Endothelial cell of umbilical vein (primary cell): ENCODE results near the gene PSMB8. TPM values are rescaled to one million over a fixed set of nuclear protein-coding genes. Genes with fewer than 3 reads are reported as not detected.

Experiments
- BruUV-seq: library from RNA; stranded (reverse); fragments of 400-500 nt; replicated peaks from 2 replicates; lab custom pipeline; 2021; lab: Mats Ljungman, UMichigan
- CTCF ChIA-PET: fragments of 300-600, 350-600 bp; sonication (Branson Sonifier 250); formaldehyde crosslinking; loops from one replicate; lab custom pipeline; 2021; ENCODE audit warnings: antibody characterized with exemption, inconsistent platforms; lab: Charles Lee
- POLR2A ChIA-PET: fragments of 300-600, 350-600 bp; sonication (Branson Sonifier 250); formaldehyde crosslinking; loops from one replicate; lab custom pipeline; 2021; ENCODE audit warnings: antibody characterized with exemption, inconsistent platforms; lab: Charles Lee
- DNase-seq: peaks from one replicate; pipeline ENCODE4 v3.0.0-alpha.2; 2011; ENCODE audit warnings: low read depth, low spot score
- FAIRE-seq: peaks from 2 replicates; lab custom pipeline; 2011; peaks lifted over from hg19 to GRCh38; lab: Jason Lieb, UNC
- H2AFZ ChIP-seq: 2 replicates; pipeline ENCODE4 v1.6.0; 2012; ENCODE audit warnings: low read depth, low read length, control low read depth, inconsistent platforms
- H3K27ac ChIP-seq: 2 replicates; pipeline ENCODE4 v1.5.1; 2011; ENCODE audit warnings: low read depth, mild to moderate bottlenecking, control low read depth, low read length, moderate library complexity; ENCODE audit not compliant: insufficient read depth
- H3K27me3 ChIP-seq, 2 experiments: 2 replicates each; pipeline versions ENCODE4 v1.6.0 to v1.6.1; 2011; ENCODE audit warnings: low read length in 2 of 2, mixed read lengths in 1 of 2; ENCODE audit not compliant: control insufficient read depth in 2 of 2, insufficient read depth in 2 of 2
- H3K36me3 ChIP-seq, 2 experiments: 2 replicates in 1 of 2; 3 replicates in 1 of 2; pipeline ENCODE4 v1.5.1; 2011; ENCODE audit warnings: low read length in 2 of 2, mild to moderate bottlenecking in 1 of 2, moderate library complexity in 1 of 2; ENCODE audit not compliant: control insufficient read depth in 2 of 2, insufficient read depth in 2 of 2; ENCODE audit errors: extremely low read depth in 1 of 2
- H3K4me1 ChIP-seq: 3 replicates; pipeline ENCODE4 v1.5.1; 2011; ENCODE audit warnings: mild to moderate bottlenecking, low read length; ENCODE audit not compliant: control insufficient read depth, insufficient read depth; ENCODE audit errors: extremely low read depth
- H3K4me2 ChIP-seq: 2 replicates; pipeline ENCODE4 v1.6.1; 2011; ENCODE audit warnings: low read length, control low read depth, mixed read lengths; ENCODE audit not compliant: insufficient read depth
- H3K4me3 ChIP-seq, 3 experiments: fragments of 200-600 bp in 1 of 3; sonication (generic), shearing (Covaris generic) in 1 of 3; replicated peaks in 1 of 3; 2 replicates each; pipeline ENCODE4 v1.5.1; 2011 to 2016; ENCODE audit warnings: control low read depth in 3 of 3, low read length in 3 of 3, mild to moderate bottlenecking in 2 of 3, inconsistent platforms in 1 of 3, low read depth in 1 of 3, moderate library complexity in 1 of 3; ENCODE audit not compliant: insufficient read depth in 1 of 3
- H3K79me2 ChIP-seq: 2 replicates; pipeline ENCODE4 v1.6.0; 2012; ENCODE audit warnings: low read length, inconsistent platforms; ENCODE audit not compliant: control insufficient read depth, insufficient read depth
- H3K9ac ChIP-seq: replicated peaks from 2 replicates; pipeline ENCODE3; 2011; ENCODE audit warnings: low read length, control low read depth; ENCODE audit not compliant: insufficient read depth; ENCODE audit errors: extremely low read depth
- H3K9me1 ChIP-seq: replicated peaks from 3 replicates; pipeline ENCODE4 v1.6.0; 2011; ENCODE audit warnings: mild to moderate bottlenecking, low read length; ENCODE audit not compliant: control insufficient read depth, insufficient read depth; ENCODE audit errors: extremely low read depth
- H3K9me3 ChIP-seq: replicated peaks from 2 replicates; pipeline ENCODE4 v1.5.1; 2012; ENCODE audit warnings: low read length, inconsistent platforms; ENCODE audit not compliant: control insufficient read depth, insufficient read depth
- H4K20me1 ChIP-seq: replicated peaks from 2 replicates; pipeline ENCODE3; 2011; ENCODE audit warnings: mild to moderate bottlenecking, low read length; ENCODE audit not compliant: control insufficient read depth, insufficient read depth; ENCODE audit errors: extremely low read depth
- EZH2 ChIP-seq: IDR thresholded peaks from 2 replicates; pipeline ENCODE4 v1.6.1; 2012; ENCODE audit warnings: borderline replicate concordance, low read depth, mild to moderate bottlenecking, moderate library complexity, low read length, inconsistent platforms; ENCODE audit not compliant: severe bottlenecking
- FOS ChIP-seq: IDR thresholded peaks from 2 replicates; pipeline ENCODE4 v1.6.1; 2011; ENCODE audit warnings: mild to moderate bottlenecking, low read length, moderate library complexity, borderline replicate concordance; ENCODE audit not compliant: insufficient read depth
- GATA2 ChIP-seq: IDR thresholded peaks from 2 replicates; pipeline ENCODE4 v1.7.0; 2011; ENCODE audit warnings: low read depth, mild to moderate bottlenecking, moderate library complexity, mixed read lengths, low read length; ENCODE audit not compliant: insufficient read length, insufficient read depth
- JUN ChIP-seq: IDR thresholded peaks from 2 replicates; pipeline ENCODE4 v1.6.1; 2011; ENCODE audit warnings: borderline replicate concordance, low read depth; ENCODE audit not compliant: insufficient read length, insufficient read depth
- MYC ChIP-seq: IDR thresholded peaks from one replicate; pipeline ENCODE4 v1.6.1; 2011; ENCODE audit warnings: mild to moderate bottlenecking, low read depth, low read length
- POLR2A ChIP-seq: IDR thresholded peaks from 2 replicates; pipeline ENCODE4 v1.6.1; 2012; ENCODE audit warnings: low read depth, mild to moderate bottlenecking, control low read depth, low read length
- POLR2AphosphoS5 ChIP-seq: IDR thresholded peaks from 2 replicates; pipeline ENCODE4 v1.6.1; 2012; ENCODE audit warnings: low read depth, mild to moderate bottlenecking, control low read depth, low read length, moderate library complexity; ENCODE audit not compliant: insufficient read depth
- dilution Hi-C: fragments of 300-500 bp; cut with MboI; formaldehyde crosslinking; loops from one replicate; pipeline ENCODE4 v1.15.0; 2019; ENCODE audit warnings: low sequenced_read_pairs; ENCODE audit not compliant: extremely low pct_ligation_motif_present
- intact Hi-C: fragments of 100-400 bp; cut with micrococcal nuclease; formaldehyde crosslinking; loops from one replicate; pipeline ENCODE4 v1.10.0; 2022
- polyA plus RNA-seq, 4 experiments: library from polyadenylated mRNA; depleted of rRNA in 3 of 4; stranded (reverse) in 3 of 4; unstranded in 1 of 4; fragments of >200 nt; gene quantifications; 2 replicates each; pipeline versions ENCODE4 v1.2.1 to v1.2.3, GENCODE V29; 2011 to 2012; ENCODE audit warnings: missing spikeins in 1 of 4
- total RNA-seq: library from RNA; stranded (reverse); gene quantifications from 2 replicates; pipeline ENCODE4 v1.2.3, GENCODE V29; 2021
- TF ChIP-seq, protein P1 (sequence below): IDR thresholded peaks from 2 replicates; pipeline ENCODE4 v1.6.1; 2011; ENCODE audit not compliant: insufficient read depth, insufficient read length
- TF ChIP-seq, protein P2 (sequence below), 2 donors: IDR thresholded peaks; 1 replicate in 1 of 2; 2 replicates in 1 of 2; pipeline ENCODE4 v1.5.1; 2011; ENCODE audit warnings: low read length in 2 of 2, mild to moderate bottlenecking in 2 of 2, moderate library complexity in 2 of 2, control low read depth in 1 of 2, inconsistent platforms in 1 of 2, low read depth in 1 of 2; ENCODE audit not compliant: insufficient read depth in 1 of 2; ENCODE audit errors: extremely low read depth in 1 of 2

PSMB8 gene
- total and polyA plus RNA-seq, 2 donors (not counting 3 experiments of a cell fraction or from before 2014, with no cell fraction given): 40.1 to 49.4 TPM

DNA sequence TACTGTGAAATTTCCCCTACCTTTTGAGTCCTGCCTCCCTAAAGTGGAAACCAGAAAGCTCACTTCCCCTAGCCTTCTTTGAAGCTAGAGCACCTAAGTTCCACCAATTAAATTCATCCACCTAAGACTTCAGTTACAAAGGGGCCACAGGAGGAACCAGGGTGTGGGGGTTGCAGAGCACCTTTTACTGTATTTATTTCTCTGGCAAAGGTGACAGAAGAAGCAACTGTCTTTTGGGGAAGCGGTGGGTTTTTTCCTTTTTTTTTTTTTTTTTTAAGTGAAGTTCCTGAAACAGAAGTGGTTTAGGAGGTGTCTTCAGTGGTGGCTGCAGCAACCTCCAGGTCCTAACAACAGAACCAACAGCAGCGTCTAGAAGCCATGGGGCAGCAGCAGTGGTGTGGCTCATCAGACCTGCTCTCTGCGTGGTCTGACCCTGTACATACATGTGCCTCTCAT is 23.2 kb upstream of the PSMB8 start:
- CTCF ChIA-PET: interaction anchor here (1.0 to 6.1 kb wide), 22 partner anchors 10 to 452 kb away, joined by 3 to 397 read pairs (median 15); partner anchors contain the start of genes PSMB8, PSMB9, TAP1 and TAP2
- Histone ChIP-seq H4K20me1 (no peaks in the 10 kb centered on the region), H3K4me1 (no peaks in the 10 kb centered on the region), H3K4me3 (no peak overlapping the region), H3K27me3 (peaks cover 33 to 54% of the 10 kb centered on the region in 2 experiments), H3K9me1 (no peaks in the 10 kb centered on the region), H3K4me2 (no peak overlapping the region), H3K9me3 (no peaks in the 10 kb centered on the region), H3K9ac (no peak overlapping the region), H2AFZ (no peak overlapping the region), H3K27ac (no peak overlapping the region), H3K79me2 (no peaks in the 10 kb centered on the region), H3K36me3 (no peaks in the 10 kb centered on the region)
- POLR2A ChIA-PET: interaction anchor here (1.1 kb wide), 1 partner anchor 105 kb away, joined by 4 read pairs; no protein-coding TSS in a partner anchor
- TF ChIP-seq POLR2A (no peak), EZH2 (peak; percentile 15)
- no peak for FAIRE-seq
- DNase-seq: no peak
- intact Hi-C loops (loop anchor here (5.0 to 10.0 kb wide), 2 partner anchors 162 to 435 kb away; no protein-coding TSS in a partner anchor), dilution Hi-C loops (no loop called here)
- BruUV-seq: no TSS peak

DNA sequence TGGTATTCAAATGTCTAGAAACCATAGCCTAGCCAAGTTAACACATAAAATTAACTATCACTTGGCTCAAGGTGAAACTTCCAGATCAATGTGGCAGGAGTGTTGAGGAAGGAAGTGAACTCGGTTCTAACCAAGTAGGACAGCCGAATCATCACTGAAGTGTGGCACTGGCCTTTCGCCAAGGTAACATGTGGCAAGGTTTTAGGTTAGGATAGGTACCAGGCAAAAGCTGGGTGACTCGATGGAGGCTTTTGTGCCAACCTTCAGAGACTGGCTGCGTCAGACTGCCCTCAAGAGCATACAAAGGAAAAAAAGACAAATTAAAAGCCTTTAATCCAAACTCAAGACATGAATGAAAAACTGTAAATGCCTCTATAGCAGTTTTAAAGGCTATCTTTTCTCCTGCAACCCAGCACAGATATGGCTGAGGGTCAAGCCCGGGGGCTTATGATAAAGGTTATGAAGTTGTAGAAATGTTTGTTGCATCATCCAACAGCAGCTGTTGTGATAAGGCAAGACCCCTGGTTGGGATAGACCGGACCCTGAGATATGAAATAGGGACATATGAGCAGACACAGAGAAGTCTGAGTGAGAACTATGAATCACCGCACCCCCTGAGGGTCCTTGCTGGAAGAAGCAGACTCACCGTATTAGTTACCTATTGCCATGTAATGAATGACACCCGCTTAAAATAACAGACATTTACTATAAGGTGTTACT is 22.0 kb upstream of the PSMB8 start:
- ChIA-PET CTCF (no interaction called here), POLR2A (no interaction called here)
- dilution Hi-C loops (no loop called here), intact Hi-C loops (loop anchor here (5.0 to 10.0 kb wide), 2 partner anchors 161 to 434 kb away; no protein-coding TSS in a partner anchor)
- Histone ChIP-seq H3K27me3 (peaks cover 32 to 43% of the 10 kb centered on the region in 2 experiments), H3K4me2 (no peak overlapping the region), H2AFZ (no peak overlapping the region), H3K4me3 (no peak overlapping the region), H3K4me1 (no peaks in the 10 kb centered on the region), H3K9me3 (no peaks in the 10 kb centered on the region), H4K20me1 (no peaks in the 10 kb centered on the region), H3K79me2 (no peaks in the 10 kb centered on the region), H3K36me3 (no peaks in the 10 kb centered on the region), H3K9me1 (no peaks in the 10 kb centered on the region), H3K9ac (no peak overlapping the region), H3K27ac (no peak overlapping the region)
- BruUV-seq: no TSS peak
- no peak for TF ChIP-seq MYC
- no peak for TF ChIP-seq POLR2AphosphoS5
- TF ChIP-seq, protein P1, sequence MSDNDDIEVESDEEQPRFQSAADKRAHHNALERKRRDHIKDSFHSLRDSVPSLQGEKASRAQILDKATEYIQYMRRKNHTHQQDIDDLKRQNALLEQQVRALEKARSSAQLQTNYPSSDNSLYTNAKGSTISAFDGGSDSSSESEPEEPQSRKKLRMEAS: no peak
- TF ChIP-seq FOS: no peak
- TF ChIP-seq, protein P2, sequence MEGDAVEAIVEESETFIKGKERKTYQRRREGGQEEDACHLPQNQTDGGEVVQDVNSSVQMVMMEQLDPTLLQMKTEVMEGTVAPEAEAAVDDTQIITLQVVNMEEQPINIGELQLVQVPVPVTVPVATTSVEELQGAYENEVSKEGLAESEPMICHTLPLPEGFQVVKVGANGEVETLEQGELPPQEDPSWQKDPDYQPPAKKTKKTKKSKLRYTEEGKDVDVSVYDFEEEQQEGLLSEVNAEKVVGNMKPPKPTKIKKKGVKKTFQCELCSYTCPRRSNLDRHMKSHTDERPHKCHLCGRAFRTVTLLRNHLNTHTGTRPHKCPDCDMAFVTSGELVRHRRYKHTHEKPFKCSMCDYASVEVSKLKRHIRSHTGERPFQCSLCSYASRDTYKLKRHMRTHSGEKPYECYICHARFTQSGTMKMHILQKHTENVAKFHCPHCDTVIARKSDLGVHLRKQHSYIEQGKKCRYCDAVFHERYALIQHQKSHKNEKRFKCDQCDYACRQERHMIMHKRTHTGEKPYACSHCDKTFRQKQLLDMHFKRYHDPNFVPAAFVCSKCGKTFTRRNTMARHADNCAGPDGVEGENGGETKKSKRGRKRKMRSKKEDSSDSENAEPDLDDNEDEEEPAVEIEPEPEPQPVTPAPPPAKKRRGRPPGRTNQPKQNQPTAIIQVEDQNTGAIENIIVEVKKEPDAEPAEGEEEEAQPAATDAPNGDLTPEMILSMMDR (IDR thresholded peaks at IDR 0.05; ENCODE audit: extremely low read depth in 1 of 2, insufficient read depth in 1 of 2, low read depth in 1 of 2, low read length in 2 of 2): no peak
- TF ChIP-seq EZH2: no peak
- TF ChIP-seq POLR2A: no peak
- TF ChIP-seq GATA2: no peak
- TF ChIP-seq JUN: no peak
- DNase-seq (no peak), FAIRE-seq (no peak)
